PFSK-1 (cell line): Measurements from ENCODE around the gene CST11.

Experiments used
- POLR2AphosphoS5 ChIP-seq: IDR thresholded peaks from 2 replicates; pipeline ENCODE4 v1.6.1; 2012; ENCODE audit warnings: low read depth, mild to moderate bottlenecking, control low read depth, low read length, moderate library complexity
- REST ChIP-seq, 2 experiments: IDR thresholded peaks; 2 replicates each; pipeline versions ENCODE4 v1.6.1 to v1.8.0; 2011 to 2012; ENCODE audit warnings: low read depth in 2 of 2, low read length in 2 of 2, control low read depth in 1 of 2, inconsistent platforms in 1 of 2, mild to moderate bottlenecking in 1 of 2, moderate library complexity in 1 of 2; ENCODE audit not compliant: insufficient read depth in 1 of 2
- SIN3A ChIP-seq: IDR thresholded peaks from 2 replicates; pipeline ENCODE4 v1.6.1; 2012; ENCODE audit warnings: mild to moderate bottlenecking, low read length, moderate library complexity, borderline replicate concordance; ENCODE audit not compliant: insufficient read depth
- TAF1 ChIP-seq: IDR thresholded peaks from 2 replicates; pipeline ENCODE4 v1.6.1; 2012; ENCODE audit warnings: low read length, control low read depth, borderline replicate concordance; ENCODE audit not compliant: insufficient read depth

- TF ChIP-seq POLR2AphosphoS5 (no peak), SIN3A (no peak), TAF1 (no peak), REST (IDR thresholded peaks at IDR 0.05; ENCODE audit: insufficient read depth in 1 of 2, low read depth in 2 of 2, low read length in 2 of 2) (no peak)
Measured at GRCh38 chr20:23414526-23415188, 38.0 kb downstream of the CST11 start.
